ENCODE measurements around the gene SLC35E1.

DNA sequence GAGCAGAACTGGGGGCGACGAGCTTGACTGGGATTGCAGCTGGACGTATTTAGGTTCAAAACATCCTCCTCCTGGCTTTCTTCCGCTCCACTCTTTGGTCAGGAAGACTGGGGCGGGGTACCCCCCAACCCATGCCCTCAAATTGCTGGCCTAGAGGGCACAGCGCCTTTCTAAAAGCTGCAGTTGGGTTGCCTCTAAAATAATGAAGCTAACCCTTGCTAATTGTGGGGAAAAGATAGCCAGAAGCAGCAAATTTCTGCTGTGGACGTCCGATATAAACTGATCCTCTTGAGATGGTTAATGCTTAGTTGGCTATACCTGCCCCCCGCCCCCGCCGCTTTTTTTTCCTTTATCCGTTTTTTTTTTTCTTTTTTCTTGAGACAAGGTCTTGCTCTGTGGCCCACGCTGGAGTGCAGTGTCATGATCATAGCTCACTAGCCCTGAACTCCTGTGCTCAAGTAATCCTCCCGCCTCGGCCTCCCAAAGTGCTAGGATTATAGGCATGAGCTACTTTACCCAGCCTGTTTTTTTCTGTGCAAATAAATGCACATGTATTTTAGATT, 29.2 kb downstream of the SLC35E1 start:
- TF ChIP-seq, protein P1, sequence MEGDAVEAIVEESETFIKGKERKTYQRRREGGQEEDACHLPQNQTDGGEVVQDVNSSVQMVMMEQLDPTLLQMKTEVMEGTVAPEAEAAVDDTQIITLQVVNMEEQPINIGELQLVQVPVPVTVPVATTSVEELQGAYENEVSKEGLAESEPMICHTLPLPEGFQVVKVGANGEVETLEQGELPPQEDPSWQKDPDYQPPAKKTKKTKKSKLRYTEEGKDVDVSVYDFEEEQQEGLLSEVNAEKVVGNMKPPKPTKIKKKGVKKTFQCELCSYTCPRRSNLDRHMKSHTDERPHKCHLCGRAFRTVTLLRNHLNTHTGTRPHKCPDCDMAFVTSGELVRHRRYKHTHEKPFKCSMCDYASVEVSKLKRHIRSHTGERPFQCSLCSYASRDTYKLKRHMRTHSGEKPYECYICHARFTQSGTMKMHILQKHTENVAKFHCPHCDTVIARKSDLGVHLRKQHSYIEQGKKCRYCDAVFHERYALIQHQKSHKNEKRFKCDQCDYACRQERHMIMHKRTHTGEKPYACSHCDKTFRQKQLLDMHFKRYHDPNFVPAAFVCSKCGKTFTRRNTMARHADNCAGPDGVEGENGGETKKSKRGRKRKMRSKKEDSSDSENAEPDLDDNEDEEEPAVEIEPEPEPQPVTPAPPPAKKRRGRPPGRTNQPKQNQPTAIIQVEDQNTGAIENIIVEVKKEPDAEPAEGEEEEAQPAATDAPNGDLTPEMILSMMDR (conservative IDR thresholded peaks at IDR 0.05; ENCODE audit: low read depth, low read length): no peak
- TF ChIP-seq EZH2 (IDR thresholded peaks at IDR 0.05; ENCODE audit: low read length, unreplicated experiment): no peak

All from PC-3 (cell line).